Adrenal gland (tissue), 5 donors: ENCODE measurements around the gene CRACR2A.

Source experiments
- CTCF ChIP-seq, 6 experiments: fragments of 450-650 bp in 4 of 6; fragments of 200-600 bp in 2 of 6; sonication (generic) in 1 of 6; IDR thresholded peaks; 1 replicate in 5 of 6; 2 replicates in 1 of 6; pipeline versions ENCODE4 v1.5.1 to v1.8.0; 2016 to 2021; ENCODE audit warnings: antibody characterized with exemption in 6 of 6, mild to moderate bottlenecking in 2 of 6, moderate library complexity in 1 of 6
- POLR2A ChIP-seq, 2 donors: fragments of 450-650 bp; IDR thresholded peaks; one replicate each; pipeline ENCODE4 v1.6.1; 2017; ENCODE audit warnings: antibody characterized with exemption in 2 of 2, mild to moderate bottlenecking in 2 of 2, moderate library complexity in 1 of 2
- donor health status: DM: no; HTN: no; CAD: no.

- no peak for TF ChIP-seq CTCF (IDR thresholded peaks at IDR 0.05)
- TF ChIP-seq POLR2A (IDR thresholded peaks at IDR 0.05) = no peak
Measured at GRCh38 chr12:3771853-3772252, 18.9 kb upstream of the CRACR2A start.
